Keratinocyte (primary cell): ENCODE measurements around the gene TPD52L1.

Experiments
- CTCF ChIP-seq, 3 experiments: IDR thresholded peaks in 1 of 3; conservative IDR thresholded peaks in 1 of 3; optimal IDR thresholded peaks in 1 of 3; 2 replicates in 2 of 3; 3 replicates in 1 of 3; pipeline versions ENCODE3 to v1.5.1; 2011; ENCODE audit warnings: low read length in 3 of 3, mild to moderate bottlenecking in 3 of 3, moderate library complexity in 2 of 3, control low read depth in 1 of 3, inconsistent platforms in 1 of 3; ENCODE audit not compliant: insufficient read depth in 2 of 3; ENCODE audit errors: extremely low read depth in 1 of 3
- EZH2 ChIP-seq: IDR thresholded peaks from one replicate; pipeline ENCODE4 v1.6.1; 2012; ENCODE audit warnings: inconsistent platforms, mild to moderate bottlenecking, low read length, moderate library complexity

- TF ChIP-seq CTCF (optimal IDR thresholded peaks at IDR 0.05 in 1 of 3, IDR thresholded peaks at IDR 0.05 in 1 of 3, conservative IDR thresholded peaks at IDR 0.05 in 1 of 3; ENCODE audit: extremely low read depth in 1 of 3, insufficient read depth in 2 of 3, low read length in 3 of 3) (no peak), EZH2 (no peak)
These were observed 28.9 kb downstream of the TPD52L1 start for GRCh38 chr6:125182237-125183008.
